Stimulated activated CD4-positive, alpha-beta T cell treated with anti-CD3 and anti-CD28 coated beads, Interleukin-1b, Interleukin-23, amount 100 ng/mL, for 1 hour (primary cell): ENCODE measurements around the gene MSL3B.

ENCODE experiments used
- DNase-seq, 2 donors: peaks; one replicate each; pipeline ENCODE4 v3.0.0-alpha.2; 2020; ENCODE audit warnings: low read depth in 2 of 2

The MSL3B gene

DNA sequence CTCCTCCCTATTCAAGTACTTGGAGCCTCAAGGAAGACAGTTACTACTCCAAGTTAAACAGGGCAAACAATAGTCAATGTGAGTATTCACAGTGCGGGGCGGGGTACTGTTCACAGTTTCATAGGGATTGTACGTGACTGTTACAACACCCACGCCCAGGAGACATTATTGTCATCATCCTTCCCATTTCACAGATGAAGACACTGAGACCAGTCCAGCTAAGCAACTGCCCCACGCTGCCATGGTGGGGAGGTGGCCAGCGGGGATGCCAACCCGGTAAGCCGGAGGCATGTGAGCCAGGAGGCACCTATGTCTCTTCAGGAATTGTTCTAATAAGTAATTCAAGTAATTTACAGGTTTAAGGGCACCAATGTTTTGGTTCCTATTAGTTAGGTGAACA lies 14.8 kb downstream of the MSL3B start:
- DNase-seq: no peak

DNA sequence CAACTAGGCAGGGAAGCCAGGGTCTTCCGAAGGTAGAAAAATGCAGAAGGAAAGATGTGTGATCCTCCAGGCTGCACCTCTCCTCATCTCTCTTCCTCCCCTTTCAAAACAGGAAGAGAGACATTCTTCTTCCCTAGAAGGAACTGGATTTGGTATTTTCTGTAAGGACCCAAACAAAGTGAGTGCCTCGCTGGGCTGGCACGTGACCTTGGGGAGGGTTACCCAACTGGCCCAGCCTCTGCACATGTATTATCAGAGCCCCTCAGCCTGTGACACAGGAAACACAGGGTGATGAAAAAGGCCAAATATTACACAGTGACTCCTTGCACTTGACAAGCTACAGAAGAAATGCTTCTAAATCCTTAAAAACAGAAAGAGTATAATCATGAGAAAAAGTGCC lies 16.1 kb downstream of the MSL3B start:
- DNase-seq: no peak

DNA sequence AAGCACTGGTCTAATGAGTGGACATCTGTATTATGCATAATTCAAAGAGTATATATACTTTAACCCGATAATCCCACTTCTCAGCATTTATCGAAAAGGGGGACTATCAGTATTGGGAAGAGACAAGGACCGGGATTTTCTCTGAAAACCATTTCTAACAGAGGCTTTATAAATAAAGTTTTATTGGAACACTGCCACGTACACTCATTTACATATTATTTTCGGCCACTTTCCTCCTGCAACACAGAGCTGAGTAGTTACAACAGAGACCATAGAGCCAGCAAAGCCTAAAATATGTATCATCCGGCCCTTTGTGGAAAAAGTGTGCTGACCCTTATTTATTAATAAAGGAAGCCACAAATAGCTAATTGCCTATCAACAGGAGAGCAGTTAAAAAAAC lies 17.0 kb downstream of the MSL3B start:
- DNase-seq: no peak

DNA sequence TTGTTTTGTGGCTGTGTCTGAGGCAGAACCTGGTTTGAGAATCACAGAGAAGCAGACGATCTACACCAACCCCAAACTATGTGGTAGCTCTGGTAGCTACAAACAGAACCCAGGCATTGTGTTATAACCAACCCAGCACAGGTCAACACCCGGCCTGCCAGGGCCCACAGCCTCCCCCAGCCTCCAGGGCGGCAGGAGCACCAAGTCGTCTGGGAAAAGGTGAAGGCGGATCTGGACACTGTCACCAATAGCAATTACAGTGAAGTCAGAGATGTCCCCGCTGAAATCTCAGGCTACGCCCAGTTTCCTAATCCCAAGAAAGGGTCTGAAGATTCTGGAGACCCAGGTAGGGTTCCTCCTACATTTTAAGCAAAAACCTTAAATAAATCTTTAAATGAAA lies 17.4 kb downstream of the MSL3B start:
- DNase-seq: no peak

DNA sequence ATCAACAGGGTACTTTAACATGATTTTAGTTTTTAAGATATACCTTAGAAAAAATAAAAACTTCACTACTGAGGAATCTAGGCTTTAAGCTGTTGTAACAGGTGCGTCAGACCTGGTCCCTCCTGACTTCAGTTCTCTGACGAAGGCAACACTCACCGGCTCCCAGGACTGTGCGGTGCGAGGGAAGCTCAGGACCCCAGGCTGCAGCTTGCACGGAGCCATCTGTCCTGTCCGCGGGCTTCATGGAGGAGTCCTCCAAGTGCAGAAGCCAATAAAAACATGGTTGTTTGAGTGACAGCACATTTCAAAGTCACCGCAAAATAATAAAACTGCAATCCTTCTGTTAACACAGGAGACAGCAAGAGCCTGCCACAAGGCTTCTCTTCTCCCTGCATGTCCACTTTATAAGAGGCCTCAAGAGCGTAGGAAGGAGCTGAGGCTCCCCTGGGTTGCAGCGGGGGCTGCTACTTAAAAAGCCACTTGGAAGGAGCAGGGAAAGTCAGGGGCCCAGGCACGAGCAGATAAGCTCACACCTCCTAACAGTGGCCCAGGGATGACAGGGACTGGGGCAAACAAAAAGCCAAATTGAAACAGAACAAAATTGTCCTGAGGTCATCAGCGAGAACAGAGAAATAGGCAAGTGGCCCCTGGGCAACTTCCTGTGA lies 18.4 kb downstream of the MSL3B start:
- DNase-seq: no peak

DNA sequence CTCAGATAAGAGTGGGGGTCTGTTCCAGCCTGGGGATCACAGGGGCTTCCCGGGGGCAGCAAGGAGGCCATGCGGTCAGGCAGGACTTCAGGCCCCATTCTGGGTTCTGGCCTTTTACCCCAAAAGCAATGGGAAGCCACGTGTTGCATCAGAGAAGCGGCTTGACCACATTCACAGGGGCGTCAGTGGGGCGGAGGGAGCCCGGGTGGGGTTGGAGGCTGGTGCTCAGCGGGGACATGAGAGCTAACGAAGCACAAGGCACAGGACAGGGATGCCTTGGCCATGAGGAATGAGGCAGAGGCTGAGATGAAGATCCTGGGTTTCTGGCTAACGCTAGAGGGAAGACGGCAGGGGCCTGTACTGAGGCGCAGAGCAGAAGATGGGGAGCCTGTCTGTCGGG lies 19.9 kb downstream of the MSL3B start:
- no peak for DNase-seq

DNA sequence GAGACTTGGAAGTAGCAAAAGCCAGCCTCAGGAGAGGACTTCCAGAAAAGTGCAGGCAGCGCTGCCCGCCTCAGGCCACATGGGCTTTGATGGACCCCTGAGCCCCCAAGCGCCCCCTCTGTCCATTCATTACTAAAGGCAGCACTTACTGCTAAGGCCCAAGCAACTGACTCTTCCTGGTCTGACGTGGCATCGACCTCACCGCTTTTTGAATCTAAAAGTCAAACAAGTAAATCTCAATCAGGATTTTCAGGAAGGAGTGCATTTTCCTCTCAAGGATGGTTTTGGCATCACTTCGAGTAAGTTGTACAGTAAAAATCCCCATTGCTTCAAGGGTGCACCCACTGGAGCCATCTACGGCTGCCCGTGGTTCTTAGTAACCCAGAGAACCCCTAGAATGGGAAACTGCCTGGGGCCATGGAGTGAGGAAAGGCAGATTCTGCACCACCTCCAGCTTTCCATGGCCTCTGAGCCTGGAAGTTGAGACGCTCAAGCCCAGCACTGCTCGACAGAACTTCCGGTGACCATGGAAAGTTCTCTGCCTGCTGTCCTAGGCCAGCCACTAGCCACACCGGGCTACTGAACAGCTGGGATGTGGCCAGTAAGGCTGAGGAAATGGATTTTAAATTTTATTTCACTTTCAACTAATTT lies 20.8 kb downstream of the MSL3B start:
- no peak for DNase-seq

DNA sequence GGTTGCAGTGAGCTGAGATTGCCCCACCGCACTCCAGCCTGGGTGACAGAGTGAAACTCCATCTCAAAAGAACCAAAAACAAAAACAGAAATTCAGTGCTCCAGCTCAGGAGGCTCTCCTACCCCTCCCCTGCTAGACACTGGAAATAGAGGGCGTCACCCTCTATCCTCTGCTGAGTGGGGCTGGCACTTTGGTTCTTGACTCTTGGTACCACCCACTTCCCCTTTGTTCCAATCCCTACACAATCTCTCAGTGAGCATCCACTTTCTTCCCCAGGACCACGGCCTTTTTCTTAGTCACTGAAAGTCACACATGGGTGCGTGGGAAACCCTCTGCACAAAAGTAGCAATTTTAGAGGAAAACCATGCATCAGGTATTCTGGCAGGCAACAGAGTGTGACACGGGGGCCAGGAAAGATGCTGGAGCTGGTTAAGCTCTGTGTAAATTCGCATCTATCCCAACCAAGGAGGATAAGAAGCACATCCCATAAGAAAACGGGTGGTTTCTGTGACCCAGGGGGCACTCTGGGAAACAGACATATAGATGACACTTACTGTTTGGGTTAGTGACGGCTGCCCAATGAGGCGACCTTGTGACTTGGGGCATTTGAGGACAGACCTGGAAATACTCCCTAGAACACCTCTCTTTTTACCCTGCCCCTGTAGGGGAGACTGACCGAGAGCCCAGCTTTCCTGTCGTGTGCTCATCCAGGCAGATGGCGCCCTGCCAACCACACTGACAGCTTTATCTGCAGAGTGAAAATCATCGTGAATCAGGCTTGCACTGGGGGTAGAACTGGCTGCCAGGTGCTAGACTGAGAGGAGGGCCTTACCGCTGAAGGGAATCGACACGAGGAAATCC lies 21.6 kb downstream of the MSL3B start:
- no peak for DNase-seq

DNA sequence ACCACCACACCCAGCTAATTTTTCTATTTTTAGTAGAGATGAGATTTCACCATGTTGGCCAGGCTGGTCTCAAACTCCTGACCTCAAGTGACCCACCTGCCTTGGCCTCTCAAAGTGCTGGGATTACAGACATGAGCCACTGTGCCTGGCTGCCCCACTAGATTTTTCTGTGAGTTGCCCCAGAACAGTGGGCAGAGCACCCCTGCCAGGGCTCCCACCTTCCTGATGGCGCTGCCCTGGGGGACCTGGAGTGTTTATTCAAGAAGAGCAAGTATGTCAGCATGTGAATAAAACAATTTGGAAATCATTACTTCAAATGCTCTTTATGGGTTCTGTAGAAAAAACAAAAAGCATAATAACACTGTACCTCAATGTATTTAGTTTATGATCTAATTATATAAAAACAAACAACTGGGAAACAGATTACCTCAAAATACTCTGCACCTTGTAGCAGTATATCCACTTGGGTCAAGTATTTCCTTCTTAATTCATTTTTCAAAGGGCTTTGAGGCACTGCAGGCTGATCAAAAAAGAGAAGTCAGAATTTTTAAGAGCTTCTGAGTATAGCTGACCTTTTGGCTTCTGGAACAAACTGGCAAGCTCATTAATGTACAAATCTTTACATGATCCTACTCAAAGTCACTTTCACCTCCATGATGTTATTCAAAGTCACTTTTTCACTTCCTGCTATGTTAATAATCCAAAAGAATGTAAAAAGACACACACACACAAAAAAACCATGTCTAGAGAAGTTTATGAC lies 22.7 kb downstream of the MSL3B start:
- DNase-seq: no peak

DNA sequence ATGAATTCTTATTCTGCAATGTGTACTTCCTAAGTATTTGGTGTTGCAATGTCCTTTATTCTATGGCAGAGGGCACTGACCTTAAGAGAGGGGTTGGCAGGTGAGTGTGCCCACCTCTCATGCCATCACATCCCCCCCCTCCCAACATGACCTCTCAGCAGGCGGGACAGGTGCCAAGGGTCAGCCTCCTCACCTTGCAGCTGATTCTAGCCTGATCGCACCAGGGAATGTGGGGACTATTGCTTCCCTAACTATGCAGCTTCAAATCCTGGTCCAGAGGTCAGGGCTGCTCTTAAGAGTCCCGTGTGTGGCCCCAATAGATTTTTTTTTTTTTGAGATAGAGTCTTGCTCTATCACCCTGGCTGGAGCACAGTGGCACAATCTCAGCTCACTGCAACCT lies 23.4 kb downstream of the MSL3B start:
- DNase-seq: no peak

DNA sequence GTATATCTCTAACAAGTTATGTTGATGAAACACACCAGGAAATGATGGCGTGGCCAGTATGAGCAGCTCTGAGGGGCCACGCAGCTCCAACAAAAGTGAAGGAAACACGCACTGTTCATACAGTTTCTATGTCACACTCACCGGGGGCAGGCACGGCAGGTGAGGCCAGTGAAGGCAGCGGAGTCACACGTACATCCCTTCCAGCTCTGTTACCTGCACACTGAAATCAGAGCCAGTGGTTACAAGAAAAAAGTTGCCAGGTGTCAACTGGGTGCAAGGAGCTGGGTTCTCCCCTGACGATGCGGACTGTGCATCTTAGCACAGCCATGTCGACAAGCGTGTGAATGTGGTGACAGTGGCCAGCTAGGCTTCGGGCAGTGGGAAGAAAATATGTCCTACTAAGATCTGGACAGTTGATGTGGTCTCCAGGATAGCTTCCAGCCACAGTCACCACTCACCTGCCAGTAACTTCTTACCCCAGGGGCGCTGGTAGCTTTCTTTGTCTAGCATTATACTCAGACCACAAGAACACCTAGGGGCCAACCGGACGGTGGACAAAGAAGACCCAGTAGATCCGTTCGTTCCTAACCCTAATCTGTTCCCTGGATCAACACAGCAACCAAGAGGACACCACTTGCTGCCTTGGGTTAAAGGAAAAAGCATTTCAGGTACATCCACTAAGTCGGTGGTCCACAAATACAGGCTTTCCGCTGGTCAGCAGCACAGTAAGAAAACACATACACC lies 23.9 kb downstream of the MSL3B start:
- DNase-seq: no peak

DNA sequence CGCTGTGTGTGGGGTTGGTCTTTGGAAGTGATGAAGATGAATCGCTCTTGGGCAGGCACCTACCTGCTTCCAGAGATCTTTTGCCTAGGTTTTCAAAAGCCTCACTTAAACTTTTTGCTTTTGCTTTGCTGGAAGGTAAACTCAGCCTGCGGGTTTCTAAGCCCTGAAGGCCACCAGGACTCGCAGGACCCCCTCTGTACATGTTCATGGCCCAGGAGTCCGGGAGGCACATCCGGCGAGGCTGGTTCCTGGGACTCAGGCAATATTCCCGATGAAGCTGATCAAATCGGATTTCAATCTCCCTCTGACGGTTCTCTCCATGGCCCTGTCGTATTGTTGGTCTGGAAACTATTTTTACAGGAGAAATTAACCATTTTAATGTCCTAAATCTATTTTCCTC lies 27.0 kb downstream of the MSL3B start:
- DNase-seq: no peak

DNA sequence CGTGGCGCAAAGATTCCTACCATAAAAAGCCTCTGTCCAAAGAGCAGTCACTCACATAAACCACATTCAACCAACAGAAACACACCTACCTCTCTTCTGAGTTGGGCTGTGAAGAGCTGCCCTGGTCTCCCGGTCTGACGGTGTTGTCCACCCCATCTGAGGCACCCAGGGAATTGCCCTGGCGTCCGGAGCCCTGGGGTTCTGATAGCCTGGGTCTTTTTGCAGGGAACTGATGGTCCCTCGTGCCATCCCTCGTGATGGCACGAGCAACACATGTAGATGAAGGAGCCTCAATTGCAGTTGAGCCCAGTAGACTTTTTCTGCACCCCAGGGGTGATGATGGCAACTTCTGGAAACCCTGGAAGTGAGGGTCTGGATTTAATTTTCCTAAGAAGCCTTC lies 27.7 kb downstream of the MSL3B start:
- no peak for DNase-seq

DNA sequence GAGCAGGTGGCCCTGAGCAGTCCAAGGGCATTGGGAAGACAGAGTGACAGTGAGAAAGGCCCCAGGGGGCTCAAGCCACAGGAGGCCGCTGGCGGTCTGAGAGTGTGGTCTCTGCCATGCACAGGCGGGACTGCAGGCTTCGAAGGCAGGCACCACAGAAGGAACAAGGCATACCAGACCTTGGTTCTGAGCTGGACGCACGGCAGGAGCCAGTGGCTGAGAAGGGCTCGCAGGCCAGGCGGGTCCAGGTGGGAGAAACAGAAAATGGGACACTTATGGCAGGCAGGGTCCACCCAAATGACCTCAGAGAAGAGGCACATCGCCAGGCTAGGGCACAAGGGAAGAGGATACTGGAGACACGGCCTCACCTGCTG lies 28.8 kb downstream of the MSL3B start:
- DNase-seq: no peak

DNA sequence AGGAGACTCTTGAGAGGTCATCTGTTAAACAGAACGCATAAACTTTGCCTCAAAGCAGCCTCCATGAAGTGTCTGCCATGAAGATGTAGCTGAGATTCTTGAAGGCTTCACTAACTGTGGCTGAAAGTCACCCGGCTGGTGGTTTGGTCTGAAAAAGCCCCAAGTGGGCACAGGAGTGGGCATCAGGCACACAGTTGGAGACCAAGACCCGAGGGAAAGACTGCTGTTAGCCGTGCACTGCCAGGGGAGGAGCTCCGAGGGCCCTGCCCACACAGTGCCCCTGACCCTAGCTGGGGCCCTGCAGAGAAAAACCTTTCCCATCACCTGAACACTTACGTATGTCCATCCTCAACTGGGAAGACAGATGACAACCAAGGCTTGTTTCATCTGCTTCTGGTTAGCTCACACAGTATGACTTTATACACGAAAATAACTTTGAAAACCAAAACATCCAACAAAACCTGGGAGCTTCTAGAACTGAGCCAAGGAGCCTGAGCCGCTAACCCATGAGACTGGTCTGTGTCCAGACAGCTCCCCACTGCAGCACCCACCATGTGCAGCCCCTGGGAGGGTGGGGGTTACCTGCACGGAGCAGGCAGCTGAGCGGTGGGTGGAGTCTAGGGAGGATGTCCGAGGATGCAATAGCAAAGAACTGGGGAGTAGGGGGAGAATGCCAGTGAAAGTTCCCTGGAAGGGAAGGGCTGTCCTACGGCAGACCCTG lies 29.3 kb downstream of the MSL3B start:
- no peak for DNase-seq

DNA sequence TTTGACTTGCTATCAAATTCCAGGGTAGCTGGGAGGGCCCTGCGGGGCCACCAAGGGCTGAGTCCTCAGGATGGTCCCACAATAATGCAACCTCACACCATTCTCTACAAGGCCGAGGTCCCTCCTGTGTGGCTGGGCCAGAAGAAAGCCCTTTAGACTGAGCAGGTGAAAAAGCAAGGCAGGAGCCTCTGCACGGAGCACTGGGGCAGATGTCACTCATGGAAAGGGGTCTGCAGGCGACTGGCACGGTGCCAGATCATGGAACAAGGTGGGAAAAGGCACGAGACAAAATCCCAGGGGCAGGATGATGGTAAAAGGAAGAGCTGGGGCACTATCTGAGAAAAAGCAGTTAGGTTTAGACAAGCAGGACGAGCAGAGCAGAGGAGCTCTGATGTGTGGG lies 29.9 kb downstream of the MSL3B start:
- no peak for DNase-seq

DNA sequence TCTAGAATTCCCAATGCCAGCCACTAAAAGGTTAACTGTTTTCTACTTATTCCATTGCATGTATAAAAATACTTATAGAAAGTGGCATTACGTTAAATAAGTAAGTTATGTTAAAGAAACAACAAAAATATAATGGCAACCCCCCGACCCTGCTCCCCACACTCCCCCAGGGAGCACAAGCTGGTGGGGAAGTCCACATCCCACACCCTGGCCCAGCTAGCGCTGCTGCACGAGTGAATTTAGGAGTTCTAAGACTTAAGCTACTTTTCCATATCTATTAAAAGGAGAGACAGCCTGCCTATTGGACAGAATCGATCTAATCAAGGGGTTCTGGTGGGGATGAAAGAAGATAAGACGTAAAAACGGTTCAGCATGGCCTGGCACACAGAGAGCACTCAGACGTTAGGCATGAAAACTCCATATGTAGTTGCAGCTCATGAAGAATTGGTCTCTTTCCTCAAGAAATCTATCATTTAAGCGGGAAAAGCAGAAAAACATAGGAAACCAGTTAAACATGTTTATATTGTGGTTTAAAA lies 30.4 kb downstream of the MSL3B start:
- no peak for DNase-seq

DNA sequence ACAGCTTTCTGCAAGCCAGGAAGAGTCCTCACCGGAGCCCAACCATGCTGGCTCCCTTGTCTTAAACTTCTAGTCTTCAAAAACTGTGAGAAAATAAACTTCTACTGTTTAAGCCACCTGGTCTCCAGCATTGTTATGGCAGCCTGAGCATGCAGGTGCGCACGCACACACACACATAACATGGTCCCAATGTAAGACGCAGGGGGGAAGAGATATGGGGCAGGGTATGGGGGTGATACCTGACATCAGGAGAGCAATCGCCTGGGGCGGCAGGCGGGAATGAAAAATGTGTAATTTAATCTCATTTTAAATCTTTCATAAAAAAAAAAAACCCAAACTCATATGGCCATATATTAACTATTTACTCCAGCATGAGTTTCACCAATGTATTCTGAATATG lies 31.8 kb downstream of the MSL3B start:
- no peak for DNase-seq

DNA sequence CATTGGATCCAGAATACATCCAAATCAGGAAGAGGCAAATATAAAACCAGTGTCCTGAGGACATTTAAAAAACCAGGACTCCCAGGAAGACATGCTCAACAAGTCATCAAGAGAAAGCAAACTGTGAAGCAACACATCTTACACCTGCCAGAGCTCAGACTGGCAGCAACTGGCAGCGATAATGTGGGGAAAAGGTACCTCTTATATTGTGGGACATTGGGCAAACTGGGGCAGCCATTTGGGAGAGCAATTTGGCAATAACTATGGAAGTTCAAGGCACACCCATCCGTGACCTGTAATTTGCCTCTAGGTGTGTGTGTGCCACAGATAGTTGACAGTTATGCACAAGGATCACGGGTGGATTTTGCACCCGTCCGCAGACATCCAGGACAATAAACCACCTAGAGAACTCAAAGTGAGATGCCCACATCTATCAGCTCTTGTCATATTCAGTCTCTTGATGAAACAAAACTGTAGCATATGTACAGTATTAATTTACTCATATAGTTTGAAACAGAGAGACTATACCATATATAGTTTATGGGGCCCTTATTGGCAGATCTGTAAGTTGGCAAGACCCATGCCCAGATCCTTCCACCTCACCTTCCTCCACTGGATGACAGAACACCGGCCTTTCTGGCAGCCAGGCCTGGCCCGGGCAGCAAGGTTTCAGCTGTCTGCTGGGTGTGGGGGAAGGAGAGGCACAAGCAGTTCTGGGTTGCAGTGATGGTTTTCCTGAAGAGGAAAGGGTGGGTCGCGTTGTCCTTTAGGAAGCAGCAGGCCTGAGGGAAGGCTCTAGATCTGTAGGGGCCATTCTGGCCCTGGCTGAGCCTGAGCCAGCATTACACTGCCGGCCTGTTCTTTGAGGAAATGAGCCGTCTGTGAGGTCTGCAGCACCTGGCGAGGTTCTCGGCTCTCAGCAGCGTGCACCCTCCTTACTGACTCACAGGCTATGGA lies 32.7 kb downstream of the MSL3B start:
- no peak for DNase-seq

DNA sequence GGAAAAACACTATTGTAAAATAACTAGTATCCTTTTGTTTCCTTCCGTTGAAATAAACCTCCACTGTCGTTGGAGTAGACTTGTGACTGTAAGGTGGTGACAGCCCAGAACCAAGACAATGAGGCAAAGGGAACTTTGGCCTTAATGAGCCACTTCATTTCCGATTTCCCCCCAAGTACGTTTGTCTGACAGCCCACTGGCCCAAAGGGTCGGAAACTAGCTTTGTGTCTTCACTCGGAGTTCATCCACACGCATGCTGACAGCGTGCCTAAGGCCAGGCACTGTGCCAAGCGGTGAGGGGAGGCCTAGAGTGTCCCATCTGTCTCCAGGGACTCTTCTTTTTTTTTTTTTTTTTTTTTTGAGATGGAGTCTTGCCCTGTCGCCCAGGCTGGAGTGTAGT lies 34.8 kb downstream of the MSL3B start:
- no peak for DNase-seq
